BLaER1 treated with 17β-estradiol and CSF1 and Interleukin-3, amounts not matched to agents 10 nM and 100 nM (cell line): ENCODE measurements around the gene GABRP.

Experiments
- H3K27ac ChIP-seq, 11 experiments: shearing (Covaris generic); formaldehyde crosslinking; 2 replicates each; pipeline ENCODE4 v1.8.1; 2022
- H3K27me3 ChIP-seq, 11 experiments: shearing (Covaris generic); formaldehyde crosslinking; 2 replicates each; pipeline ENCODE4 v1.8.1; 2022
- H3K36me3 ChIP-seq, 11 experiments: shearing (Covaris generic); formaldehyde crosslinking; 2 replicates each; pipeline ENCODE4 v1.8.1; 2022
- H3K4me1 ChIP-seq, 10 experiments: shearing (Covaris generic); formaldehyde crosslinking; 2 replicates each; pipeline ENCODE4 v1.8.1; 2022
- H3K4me2 ChIP-seq, 11 experiments: shearing (Covaris generic); formaldehyde crosslinking; 2 replicates each; pipeline ENCODE4 v1.8.1; 2022
- H3K4me3 ChIP-seq, 10 experiments: shearing (Covaris generic); formaldehyde crosslinking; 2 replicates each; pipeline ENCODE4 v1.8.1; 2022
- H3K9ac ChIP-seq, 11 experiments: shearing (Covaris generic); formaldehyde crosslinking; 2 replicates each; pipeline ENCODE4 v1.8.1; 2022
- H3K9me3 ChIP-seq, 11 experiments: shearing (Covaris generic); formaldehyde crosslinking; replicated peaks in 1 of 11; 2 replicates each; pipeline ENCODE4 v1.8.1; 2022
- H4K20me1 ChIP-seq, 11 experiments: shearing (Covaris generic); formaldehyde crosslinking; 2 replicates each; pipeline ENCODE4 v1.8.1; 2022
- Cebpa-rat ChIP-seq, 11 experiments: shearing (Covaris generic); IDR thresholded peaks; 2 replicates each; pipeline ENCODE4 v1.8.1; 2022

Gene GABRP

DNA sequence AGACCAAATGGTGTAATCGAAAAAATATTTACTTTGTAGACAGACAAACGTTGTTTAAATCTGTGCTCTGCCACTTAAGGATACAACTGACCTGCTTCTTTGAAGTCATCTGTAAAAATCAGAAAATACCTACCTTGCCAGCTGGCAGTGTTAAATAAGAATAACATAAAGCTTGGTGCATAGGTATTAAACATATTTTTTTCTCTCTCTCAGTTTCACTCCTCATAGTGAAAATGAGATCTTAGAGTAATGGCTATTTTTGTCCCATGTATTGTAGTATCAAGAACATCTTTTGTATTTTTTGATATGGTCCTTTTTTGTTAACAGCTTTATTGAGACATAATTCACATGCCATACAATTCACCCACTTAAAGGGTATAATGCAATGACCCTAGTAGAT lies 60.3 kb downstream of the GABRP start:
- Histone ChIP-seq H3K4me1 (no peaks in the 10 kb centered on the region), H3K27ac (no peak overlapping the region), H3K36me3 (no peaks in the 10 kb centered on the region), H4K20me1 (no peaks in the 10 kb centered on the region), H3K27me3 (no peaks in the 10 kb centered on the region), H3K9me3 (no peaks in the 10 kb centered on the region), H3K4me3 (no peak overlapping the region), H3K9ac (no peak overlapping the region), H3K4me2 (no peak overlapping the region)
- TF ChIP-seq Cebpa-rat (IDR thresholded peaks at IDR 0.05), result no peak

DNA sequence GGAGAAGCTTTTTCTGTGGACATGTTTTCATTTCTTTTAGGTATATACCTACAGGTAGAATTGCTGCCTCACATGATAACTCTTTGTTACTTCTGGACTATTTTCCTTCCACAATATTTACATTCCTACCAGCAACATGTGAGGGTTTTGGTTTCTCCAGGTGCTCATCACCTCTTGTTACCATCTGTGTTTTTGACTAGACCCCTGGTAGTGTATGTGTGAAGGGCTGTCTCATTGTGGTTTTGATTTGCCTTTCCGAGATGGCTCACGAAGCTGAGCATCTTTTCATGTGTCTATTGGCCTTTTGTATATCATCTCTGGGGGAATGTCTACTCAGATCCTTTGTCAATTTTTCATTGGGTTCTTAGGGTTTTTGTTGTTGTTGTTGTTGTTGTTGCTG lies 61.1 kb downstream of the GABRP start:
- no peak overlapping the region for H3K9ac ChIP-seq
- no peaks in the 10 kb centered on the region for H4K20me1 ChIP-seq
- H3K4me3 ChIP-seq, result no peak overlapping the region
- no peaks in the 10 kb centered on the region for H3K36me3 ChIP-seq
- no peaks in the 10 kb centered on the region for H3K27me3 ChIP-seq
- no peaks in the 10 kb centered on the region for H3K4me1 ChIP-seq
- H3K27ac ChIP-seq, result no peak overlapping the region
- no peak for TF ChIP-seq Cebpa-rat (IDR thresholded peaks at IDR 0.05)
- no peak overlapping the region for H3K4me2 ChIP-seq
- no peaks in the 10 kb centered on the region for H3K9me3 ChIP-seq

DNA sequence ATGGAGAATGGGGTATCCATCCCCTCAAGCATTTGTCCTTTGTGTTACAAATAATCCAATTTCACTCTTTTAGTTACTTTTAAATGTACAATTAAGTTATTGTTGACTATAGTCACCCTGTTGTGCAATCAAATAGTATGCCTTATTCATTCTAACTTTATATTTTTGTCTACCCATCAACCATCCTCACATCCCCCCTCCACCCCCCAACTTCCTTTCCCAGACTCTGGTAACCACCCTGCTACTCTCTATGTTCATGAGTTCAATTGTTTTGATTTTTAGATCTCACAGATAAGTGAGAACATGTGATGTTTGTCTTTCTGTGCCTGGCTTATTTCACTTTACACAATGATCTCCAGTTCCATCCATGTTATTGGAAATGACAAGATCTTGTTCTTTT lies 62.9 kb downstream of the GABRP start:
- Histone ChIP-seq H3K9ac (no peak overlapping the region), H3K36me3 (no peaks in the 10 kb centered on the region), H4K20me1 (no peaks in the 10 kb centered on the region), H3K4me3 (no peak overlapping the region), H3K9me3 (no peaks in the 10 kb centered on the region), H3K4me1 (no peaks in the 10 kb centered on the region), H3K4me2 (no peak overlapping the region), H3K27ac (no peak overlapping the region), H3K27me3 (no peaks in the 10 kb centered on the region)
- TF ChIP-seq Cebpa-rat (IDR thresholded peaks at IDR 0.05), result no peak

DNA sequence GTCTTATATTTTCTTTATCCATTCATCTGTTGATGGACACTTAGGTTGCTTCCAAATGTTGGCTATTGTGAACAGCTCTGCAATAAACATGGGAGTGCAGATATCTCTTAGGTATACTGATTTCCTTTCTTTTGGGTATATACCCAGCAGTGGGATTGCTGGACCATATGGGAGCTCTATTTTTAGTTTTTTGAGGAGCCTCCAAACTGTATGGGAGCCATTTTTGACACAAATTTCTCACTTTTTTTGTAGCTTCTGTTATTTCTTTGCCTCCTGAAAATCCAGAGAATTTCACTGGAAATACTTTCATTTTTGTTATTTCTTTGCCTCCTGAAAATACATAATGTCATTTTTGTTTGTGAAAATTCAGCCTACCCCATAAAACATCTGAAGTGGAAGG lies 63.3 kb downstream of the GABRP start:
- TF ChIP-seq Cebpa-rat (IDR thresholded peaks at IDR 0.05), result no peak
- H3K36me3 ChIP-seq, result no peaks in the 10 kb centered on the region
- H3K9ac ChIP-seq, result no peak overlapping the region
- H3K4me3 ChIP-seq, result no peak overlapping the region
- H4K20me1 ChIP-seq, result no peaks in the 10 kb centered on the region
- H3K4me1 ChIP-seq, result no peaks in the 10 kb centered on the region
- H3K27ac ChIP-seq, result no peak overlapping the region
- no peaks in the 10 kb centered on the region for H3K27me3 ChIP-seq
- H3K9me3 ChIP-seq, result no peaks in the 10 kb centered on the region
- H3K4me2 ChIP-seq, result no peak overlapping the region

DNA sequence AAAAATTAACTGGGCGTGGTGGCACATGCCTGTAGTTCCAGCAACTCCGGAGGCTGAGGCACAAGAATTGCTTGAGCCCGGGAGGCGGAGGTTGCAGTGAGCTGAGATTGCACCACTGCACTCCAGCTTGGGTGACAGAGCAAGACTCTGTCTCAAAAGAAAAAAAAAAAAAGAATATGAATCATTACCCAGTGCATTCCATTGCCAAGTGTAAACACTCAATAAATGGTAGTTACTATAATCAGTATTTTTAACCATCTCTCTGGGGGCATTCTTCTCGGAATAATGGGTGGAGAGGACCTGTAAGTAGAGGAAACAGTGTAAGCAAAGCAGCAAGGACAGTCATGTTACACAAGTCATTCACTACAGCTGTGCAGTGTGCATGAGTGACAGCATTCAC lies 64.5 kb downstream of the GABRP start:
- Histone ChIP-seq H3K4me2 (no peak overlapping the region), H3K36me3 (no peaks in the 10 kb centered on the region), H3K4me1 (no peaks in the 10 kb centered on the region), H3K9ac (no peak overlapping the region), H3K4me3 (no peak overlapping the region), H3K27ac (no peak overlapping the region), H3K27me3 (no peaks in the 10 kb centered on the region), H3K9me3 (no peaks in the 10 kb centered on the region), H4K20me1 (no peaks in the 10 kb centered on the region)
- no peak for TF ChIP-seq Cebpa-rat (IDR thresholded peaks at IDR 0.05)

DNA sequence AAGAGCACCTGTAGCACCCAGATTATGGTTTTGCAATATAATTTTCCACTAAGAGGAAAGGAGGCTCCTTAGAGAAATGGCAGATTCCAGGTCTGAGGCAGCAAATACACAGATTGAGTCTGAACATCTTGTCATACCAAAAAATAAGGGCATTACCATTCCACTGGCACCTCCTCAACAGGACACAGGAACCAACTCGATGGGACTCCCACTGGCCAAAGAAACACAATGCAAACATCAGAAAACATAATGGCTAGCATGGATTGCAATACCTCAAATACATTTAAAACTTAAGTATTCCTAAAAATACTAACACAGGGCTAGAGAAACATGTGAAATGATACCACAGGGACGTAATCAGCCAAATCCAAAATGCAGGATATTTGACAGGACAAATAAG lies 65.8 kb downstream of the GABRP start:
- Histone ChIP-seq H3K27me3 (no peaks in the 10 kb centered on the region), H3K4me3 (no peak overlapping the region), H3K36me3 (no peaks in the 10 kb centered on the region), H3K9me3 (no peaks in the 10 kb centered on the region), H3K27ac (no peak overlapping the region), H3K4me2 (no peak overlapping the region), H3K9ac (no peak overlapping the region), H4K20me1 (no peaks in the 10 kb centered on the region), H3K4me1 (no peaks in the 10 kb centered on the region)
- TF ChIP-seq Cebpa-rat (IDR thresholded peaks at IDR 0.05), result no peak

DNA sequence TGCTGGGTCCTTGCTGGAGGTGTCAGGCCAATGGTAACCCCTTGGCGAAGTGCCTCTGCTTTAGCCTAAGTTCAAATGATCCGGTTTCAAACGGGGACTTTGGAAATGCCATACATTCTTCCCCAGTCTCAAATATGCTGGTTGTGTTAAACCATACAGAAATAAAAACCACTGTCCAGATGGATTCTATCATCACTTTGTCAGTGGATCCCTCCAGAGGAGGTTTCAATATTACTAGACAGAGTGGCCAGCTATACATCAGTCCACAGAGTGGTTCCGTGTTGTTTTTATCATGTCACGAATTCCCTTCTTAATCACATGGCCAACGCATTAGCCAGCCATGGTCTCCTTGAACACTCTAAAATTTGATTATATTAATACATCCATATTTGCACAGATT lies 71.0 kb downstream of the GABRP start:
- no peaks in the 10 kb centered on the region for H3K36me3 ChIP-seq
- TF ChIP-seq Cebpa-rat (IDR thresholded peaks at IDR 0.05), result no peak
- no peaks in the 10 kb centered on the region for H4K20me1 ChIP-seq
- no peak overlapping the region for H3K27ac ChIP-seq
- H3K4me3 ChIP-seq, result no peak overlapping the region
- H3K9ac ChIP-seq, result no peak overlapping the region
- no peak overlapping the region for H3K4me2 ChIP-seq
- H3K4me1 ChIP-seq, result no peaks in the 10 kb centered on the region
- H3K27me3 ChIP-seq, result no peaks in the 10 kb centered on the region
- H3K9me3 ChIP-seq, result peaks cover 4 to 12% (median 5%) of the 10 kb centered on the region in 11 experiments; a peak in 21 of 22 replicates

DNA sequence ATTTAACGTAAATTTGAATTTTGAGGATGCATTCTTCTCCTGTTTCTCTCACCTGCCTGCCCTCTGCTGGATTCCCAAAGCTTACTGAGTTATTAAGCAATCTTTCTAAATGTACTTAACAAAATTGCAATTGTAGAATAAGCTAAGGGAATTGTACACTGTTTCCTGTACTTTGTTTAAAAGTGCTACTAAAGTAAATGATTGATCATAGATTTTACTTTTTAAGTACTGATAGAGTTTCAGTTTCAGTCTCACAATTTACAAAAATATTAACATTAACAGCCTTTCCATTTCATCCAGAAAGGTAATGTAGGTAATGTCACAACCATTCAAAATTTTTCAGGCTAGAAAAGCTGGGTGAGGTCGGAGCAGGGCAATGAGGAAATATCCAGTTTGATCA lies 73.5 kb downstream of the GABRP start:
- TF ChIP-seq Cebpa-rat (IDR thresholded peaks at IDR 0.05), result no peak
- H3K36me3 ChIP-seq, result no peaks in the 10 kb centered on the region
- no peak overlapping the region for H3K9ac ChIP-seq
- H4K20me1 ChIP-seq, result no peaks in the 10 kb centered on the region
- no peaks in the 10 kb centered on the region for H3K27me3 ChIP-seq
- H3K27ac ChIP-seq, result no peak overlapping the region
- no peaks in the 10 kb centered on the region for H3K4me1 ChIP-seq
- no peak overlapping the region for H3K4me2 ChIP-seq
- H3K9me3 ChIP-seq, result peaks cover 27 to 37% (median 29%) of the 10 kb centered on the region in 11 experiments
- H3K4me3 ChIP-seq, result no peak overlapping the region

DNA sequence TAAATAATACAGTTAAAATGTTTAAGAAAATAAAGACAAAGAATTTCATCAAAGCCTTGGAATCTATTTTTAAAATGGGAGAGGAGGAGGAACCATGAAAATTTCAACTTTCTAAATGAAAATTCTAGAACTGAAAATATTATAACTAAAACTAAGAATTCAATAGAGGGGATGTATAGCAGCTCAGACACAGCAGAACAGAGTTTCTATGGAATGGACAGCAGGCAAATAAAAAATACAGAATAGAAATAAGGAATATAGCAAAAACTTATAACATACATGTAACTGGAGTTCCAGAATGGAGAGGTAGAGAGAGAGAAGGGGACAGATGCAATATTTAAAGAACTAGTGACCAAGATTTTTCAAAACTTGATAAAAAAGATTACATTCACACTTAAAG lies 76.9 kb downstream of the GABRP start:
- H3K4me2 ChIP-seq, result no peak overlapping the region
- TF ChIP-seq Cebpa-rat (IDR thresholded peaks at IDR 0.05), result no peak
- no peak overlapping the region for H3K4me3 ChIP-seq
- H3K36me3 ChIP-seq, result no peaks in the 10 kb centered on the region
- H3K9ac ChIP-seq, result no peak overlapping the region
- H3K9me3 ChIP-seq, result peaks cover 34 to 51% (median 40%) of the 10 kb centered on the region in 11 experiments
- H3K4me1 ChIP-seq, result no peaks in the 10 kb centered on the region
- H3K27me3 ChIP-seq, result no peaks in the 10 kb centered on the region
- no peaks in the 10 kb centered on the region for H4K20me1 ChIP-seq
- H3K27ac ChIP-seq, result no peak overlapping the region

DNA sequence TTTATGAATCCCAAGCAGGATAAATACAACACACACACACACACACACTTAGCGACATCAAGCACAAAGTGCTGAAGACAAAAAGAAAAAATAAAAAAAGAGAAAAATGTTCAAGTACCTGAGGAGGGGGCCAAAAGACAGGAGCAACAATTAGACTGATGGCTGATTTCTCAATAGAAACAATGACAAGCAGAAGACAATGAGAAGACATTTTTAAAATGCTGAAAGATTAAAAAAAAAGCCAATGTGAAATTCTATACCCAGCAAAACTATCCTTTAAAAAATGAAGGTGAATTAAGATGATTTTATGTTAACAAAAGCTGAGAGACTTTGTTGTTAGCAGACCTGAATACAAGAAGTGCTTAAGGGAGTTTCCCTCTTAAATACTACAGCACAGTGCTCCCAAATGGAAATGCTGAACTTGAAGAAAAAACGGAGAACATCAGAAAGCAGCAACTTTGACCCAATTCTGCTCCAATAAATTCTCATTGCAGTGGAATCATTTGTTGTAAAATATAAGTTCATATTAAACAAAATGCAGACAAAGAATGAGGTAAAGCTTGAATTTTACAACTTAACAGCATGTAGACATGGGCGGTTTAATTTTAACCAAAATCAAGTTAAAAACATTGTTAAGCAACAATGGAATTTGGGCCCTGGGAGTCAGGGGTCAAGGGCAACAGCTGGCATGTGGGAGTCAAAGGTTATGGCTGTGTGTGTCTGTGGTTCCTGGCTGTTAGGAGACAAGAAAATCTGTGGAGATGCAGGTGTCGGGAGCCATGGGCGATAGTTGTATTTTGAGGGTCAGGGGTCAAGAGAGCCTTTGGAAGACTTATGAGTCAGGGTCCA lies 77.5 kb downstream of the GABRP start:
- no peaks in the 10 kb centered on the region for H4K20me1 ChIP-seq
- no peak overlapping the region for H3K9ac ChIP-seq
- H3K36me3 ChIP-seq, result no peaks in the 10 kb centered on the region
- H3K27ac ChIP-seq, result no peak overlapping the region
- H3K27me3 ChIP-seq, result no peaks in the 10 kb centered on the region
- no peak for TF ChIP-seq Cebpa-rat (IDR thresholded peaks at IDR 0.05)
- no peak overlapping the region for H3K4me2 ChIP-seq
- no peak overlapping the region; a peak in 1 of 20 replicates for H3K4me3 ChIP-seq
- H3K4me1 ChIP-seq, result no peaks in the 10 kb centered on the region
- H3K9me3 ChIP-seq, result peaks cover 34 to 51% (median 40%) of the 10 kb centered on the region in 11 experiments
